GM21423 (cell line): ENCODE data around the gene ASXL3.

Experiments
- ATAC-seq: cut with Tn5 transposase; IDR thresholded peaks from one replicate; pipeline ENCODE4 v1.9.1; 2021; ENCODE audit warnings: mild to moderate bottlenecking, moderate library complexity; ENCODE audit not compliant: unreplicated experiment

Gene ASXL3

DNA sequence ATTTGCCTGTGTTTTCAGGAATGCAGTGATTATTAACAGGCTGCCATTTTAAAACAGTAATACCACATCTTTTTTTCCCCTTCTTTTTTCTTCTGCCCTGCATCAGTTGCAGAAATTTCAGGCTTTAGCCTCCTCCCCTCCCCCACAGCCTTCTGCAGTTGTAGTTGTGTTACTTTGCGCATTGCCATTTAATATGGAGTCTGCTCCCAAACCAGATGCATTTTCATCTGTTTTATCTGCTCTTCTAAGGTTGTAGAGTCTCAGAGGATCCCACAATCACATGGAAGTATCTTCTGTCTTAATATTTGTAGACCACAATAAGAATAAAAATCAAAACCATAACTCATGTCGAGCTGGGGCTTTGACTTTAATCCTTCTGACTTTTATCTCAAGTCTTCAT, 3.8 kb downstream of the ASXL3 start:
- no peak for ATAC-seq

DNA sequence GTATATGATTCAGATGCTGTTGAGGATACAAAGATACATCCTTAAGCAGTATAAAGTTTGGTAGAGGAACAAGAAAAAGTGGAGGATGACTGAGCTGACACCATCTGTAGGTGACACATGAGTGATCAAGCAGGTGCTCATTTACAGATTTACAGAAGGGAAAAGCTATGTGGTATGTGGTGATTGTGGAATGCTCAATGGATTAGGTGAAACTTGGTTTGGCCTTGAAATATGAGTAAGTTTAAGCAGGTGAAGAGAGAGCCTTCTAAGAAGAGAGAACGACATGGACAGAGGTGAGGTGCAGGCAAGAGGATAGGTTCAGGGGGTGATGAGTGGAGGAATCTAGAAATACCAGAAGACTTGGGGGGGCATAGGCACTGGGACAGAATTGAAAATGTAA, 5.9 kb downstream of the ASXL3 start:
- no peak for ATAC-seq

GRCh38 chr18:33584548-33585430, 6.8 kb downstream of the ASXL3 start:
- ATAC-seq = no peak

GRCh38 chr18:33585431-33585775, 7.4 kb downstream of the ASXL3 start:
- ATAC-seq = no peak

DNA sequence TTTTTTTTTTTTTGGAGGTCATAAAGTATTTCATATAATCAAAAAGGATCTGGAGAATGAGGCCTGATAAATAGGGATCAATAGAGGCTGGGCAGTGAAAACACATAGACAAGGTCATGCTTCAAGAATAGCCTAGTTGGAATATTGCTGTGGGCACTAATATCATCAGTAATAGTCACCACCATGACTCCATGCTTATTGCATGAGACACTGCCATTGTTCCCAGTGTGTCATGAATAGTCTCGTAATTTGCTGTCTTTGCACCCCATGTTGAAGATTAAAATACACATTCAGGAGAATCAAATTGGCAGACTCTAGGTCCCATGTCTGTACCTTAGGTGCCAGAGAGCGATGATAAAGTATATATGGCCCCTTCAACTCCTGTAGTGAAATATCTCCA, 10.3 kb downstream of the ASXL3 start:
- ATAC-seq = no peak

DNA sequence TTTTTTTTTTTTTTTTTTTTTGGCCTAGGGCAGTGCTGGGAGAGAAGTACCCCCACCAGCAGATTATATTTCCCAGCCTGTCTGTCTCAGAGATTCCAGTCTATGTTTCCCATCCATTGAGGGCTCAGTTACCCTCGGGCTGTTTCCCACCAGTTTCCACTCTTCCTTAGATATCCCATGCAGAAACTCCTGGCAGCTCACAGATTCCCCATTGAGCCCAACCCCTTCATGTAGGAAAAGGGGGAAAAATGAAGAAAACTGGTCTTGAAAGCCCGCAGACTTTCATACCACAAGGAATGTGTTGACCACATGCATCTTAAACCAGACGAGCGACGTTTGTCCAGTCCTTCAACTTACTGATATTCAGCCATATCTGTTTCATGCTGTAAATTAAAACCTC, 15.2 kb downstream of the ASXL3 start:
- no peak for ATAC-seq

- no peak for ATAC-seq
Measured at GRCh38 chr18:33594799-33595198, 16.8 kb downstream of the ASXL3 start.

- no peak for ATAC-seq
Measured at GRCh38 chr18:33596178-33596854, 18.3 kb downstream of the ASXL3 start.

DNA sequence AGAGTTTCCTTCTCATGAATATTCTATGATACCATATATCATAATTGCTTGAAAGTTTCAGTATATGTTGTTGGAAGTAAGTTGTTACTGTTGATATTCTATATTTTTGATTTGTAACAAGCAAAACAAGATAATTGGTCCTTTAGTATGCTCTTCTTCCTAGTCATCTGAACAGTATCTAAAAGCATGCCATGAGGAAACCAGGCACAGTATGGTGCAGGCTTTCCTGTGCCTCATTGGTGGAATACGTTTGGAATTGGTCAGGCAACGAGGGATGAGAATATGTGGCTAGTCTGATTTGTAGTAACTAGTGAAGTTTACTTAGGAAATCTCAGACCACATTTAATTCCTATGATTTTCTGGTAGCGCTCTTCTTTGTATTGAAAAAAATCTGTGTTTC, 22.8 kb downstream of the ASXL3 start:
- no peak for ATAC-seq

DNA sequence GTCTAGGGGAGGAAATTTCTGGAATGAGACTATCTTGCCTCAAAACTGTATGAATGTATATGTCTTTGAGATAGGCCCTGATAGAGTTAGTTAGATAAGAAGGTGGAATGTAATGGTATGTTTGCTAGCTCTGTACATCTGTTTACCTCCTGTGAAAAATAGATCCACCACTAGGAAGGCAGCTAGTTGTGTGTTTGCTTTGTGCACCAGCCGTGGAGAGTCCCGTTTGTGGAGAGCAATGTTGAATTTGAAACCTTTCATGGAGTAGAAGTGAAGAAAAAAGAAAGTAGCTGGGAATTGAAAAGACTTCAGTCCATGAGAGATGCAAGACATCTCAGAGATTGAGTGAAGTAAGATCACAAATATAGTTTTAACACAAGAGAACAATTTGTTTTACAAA, 25.4 kb downstream of the ASXL3 start:
- ATAC-seq = no peak

DNA sequence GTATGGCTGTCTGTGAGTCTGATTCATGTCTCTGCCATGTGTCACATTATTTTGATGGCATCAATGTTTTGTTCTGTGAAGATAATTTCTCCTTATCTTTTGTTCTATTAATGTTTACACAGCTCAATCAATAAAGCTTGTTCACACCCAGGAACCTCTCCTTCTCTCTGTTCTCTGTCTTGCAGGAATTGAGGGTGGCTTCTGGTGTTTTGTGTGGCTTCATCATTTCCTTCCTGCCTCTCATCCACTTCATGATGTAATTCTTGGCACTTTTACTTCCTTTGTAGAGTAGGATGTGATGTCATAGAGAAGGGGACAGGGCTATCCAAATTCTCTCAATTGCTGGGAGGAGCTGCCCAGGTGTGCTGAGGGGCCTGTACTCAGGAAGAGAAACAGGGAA, 27.2 kb downstream of the ASXL3 start:
- no peak for ATAC-seq

DNA sequence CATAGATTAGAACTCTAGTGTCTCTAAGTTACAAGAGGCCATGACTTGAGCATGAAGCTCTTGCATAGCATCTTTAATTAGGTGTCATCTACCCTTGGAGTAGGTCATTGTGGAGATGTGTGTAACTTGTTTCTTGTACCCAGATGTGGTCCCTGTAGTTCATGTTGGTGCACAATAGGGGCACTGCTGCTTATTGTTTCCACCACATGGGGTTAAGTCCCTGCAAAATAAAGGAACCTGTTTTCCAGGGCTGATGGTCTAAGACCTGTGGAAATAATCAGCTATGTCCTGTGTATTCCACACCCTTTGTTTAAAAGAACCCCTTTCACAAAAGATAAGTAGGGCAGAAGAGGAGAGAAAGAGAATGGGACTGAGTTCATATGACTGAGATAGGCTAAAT, 28.6 kb downstream of the ASXL3 start:
- ATAC-seq = no peak

DNA sequence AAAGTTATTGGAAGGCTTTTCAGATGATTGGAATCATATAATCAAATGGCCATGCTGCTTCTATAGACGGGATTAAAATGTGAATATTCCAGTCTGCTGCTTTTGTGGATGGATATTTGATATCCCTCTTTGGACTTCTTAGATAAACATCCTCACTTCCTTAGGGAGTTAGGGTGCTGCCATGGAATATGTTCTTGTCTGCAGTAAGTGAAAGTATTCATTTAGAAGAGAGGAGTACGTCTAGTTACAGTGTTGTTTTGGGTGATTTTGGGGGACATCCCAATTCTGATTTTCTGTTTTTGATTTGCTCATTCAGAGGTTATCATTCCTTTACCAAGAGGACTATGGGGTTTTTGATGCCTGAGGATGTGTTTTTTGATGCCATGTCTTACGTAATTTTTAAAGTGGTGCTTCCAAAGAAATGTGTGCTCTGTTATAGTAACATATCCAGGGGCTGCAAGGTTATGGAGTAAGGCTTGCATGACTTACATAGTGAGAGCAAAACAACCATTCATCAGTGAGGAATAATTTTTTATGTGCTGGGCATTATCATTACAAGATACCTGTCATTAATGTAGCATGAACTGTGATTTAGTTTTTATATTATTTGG, 33.6 kb downstream of the ASXL3 start:
- ATAC-seq = no peak

DNA sequence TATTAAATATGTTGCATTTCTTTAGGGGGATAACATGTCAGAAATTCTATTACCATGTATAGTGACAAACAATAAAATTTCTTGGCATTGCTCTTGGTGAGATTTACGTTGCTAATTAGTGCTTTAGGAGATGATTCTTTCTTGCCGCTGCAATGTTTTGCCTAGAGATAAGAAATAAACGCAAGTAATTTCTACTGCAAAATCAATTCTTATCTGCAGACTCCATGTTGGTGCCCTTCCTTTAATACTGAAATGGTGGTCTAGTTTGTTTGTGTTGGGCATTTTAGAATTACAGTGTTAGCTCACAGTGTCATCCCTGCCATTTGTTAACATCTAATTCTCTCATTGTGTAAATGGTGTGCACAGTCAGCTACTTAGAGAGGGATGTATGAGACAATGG, 34.6 kb downstream of the ASXL3 start:
- no peak for ATAC-seq

DNA sequence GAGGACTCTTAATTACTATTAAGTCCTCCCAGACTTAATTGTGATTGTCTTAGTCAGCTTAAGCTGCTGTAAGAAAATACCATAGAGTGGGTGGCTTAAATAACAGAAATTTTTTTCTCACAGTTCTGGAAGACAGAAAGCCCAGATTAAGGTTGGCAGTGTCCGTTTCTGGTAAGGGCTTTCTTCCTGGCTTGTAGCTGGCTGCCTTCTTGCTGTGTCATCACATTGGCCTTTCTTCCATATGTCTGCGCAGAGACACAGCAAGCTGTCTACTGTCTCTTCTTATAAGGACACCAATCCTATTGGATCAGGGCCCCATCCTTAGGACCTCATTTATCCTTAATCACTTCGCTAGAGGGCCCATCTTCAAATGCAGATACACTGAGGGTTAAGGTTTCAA, 38.5 kb downstream of the ASXL3 start:
- ATAC-seq = no peak

GRCh38 chr18:33627114-33627513, 49.1 kb downstream of the ASXL3 start:
- no peak for ATAC-seq

GRCh38 chr18:33630476-33630875, 52.5 kb downstream of the ASXL3 start:
- ATAC-seq = no peak

DNA sequence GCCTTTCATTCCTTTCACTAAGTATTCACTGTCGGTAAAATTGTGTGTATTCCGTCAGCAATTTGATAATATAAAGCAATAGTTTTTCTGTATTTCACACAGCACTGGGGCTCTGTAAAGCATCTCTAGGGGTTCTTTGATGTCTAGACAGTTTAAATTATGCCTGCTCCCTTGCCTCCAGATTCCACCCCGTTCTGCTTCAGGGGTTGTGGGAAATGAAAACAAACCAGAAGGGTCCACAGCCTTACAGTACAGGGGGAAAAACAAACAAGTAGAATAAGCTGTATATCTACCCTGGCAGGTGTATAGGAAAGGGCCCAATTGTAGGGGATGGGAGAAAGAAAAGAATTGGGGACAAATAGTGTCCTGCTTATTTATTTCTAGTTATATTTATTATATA, 63.1 kb downstream of the ASXL3 start:
- no peak for ATAC-seq

DNA sequence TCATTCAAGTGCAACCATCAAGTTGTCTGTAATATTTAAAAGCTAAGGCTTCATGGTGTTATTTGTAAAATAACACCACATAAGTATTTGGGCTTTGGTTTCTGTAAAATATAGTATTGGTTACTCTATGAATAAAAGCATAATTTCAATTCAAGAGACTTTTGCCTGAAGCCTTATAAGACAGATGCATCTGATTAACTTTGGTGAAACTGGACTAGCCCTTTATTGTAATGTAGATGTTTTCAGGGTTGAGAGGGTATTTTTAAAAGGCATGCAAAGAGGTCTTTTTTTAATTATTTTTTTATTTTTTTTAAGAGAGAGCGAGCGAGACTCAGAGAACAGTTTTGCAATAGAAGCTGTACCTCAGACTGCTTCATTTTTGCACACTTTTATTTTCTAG, 66.5 kb downstream of the ASXL3 start:
- no peak for ATAC-seq

GRCh38 chr18:33647365-33647764, 69.3 kb downstream of the ASXL3 start:
- no peak for ATAC-seq

DNA sequence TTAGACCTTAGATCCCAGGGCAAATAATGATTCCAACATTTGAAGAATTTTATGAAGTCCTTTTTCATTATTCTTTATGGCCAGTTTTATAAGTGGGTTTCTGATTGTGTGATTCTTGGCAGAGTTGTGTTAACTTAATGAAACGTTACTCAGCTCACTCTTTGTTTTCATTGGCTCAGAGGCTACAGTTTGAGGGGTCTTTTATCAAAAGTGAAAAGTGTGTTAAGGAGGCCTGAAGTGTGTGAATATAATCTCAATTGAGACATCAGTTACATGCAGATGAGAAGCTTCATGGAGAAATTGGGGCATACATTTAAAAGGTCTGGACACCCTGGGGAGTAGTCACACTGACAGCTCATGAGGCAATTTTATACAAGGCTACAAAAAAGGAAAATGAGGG, 74.6 kb downstream of the ASXL3 start:
- ATAC-seq = no peak

DNA sequence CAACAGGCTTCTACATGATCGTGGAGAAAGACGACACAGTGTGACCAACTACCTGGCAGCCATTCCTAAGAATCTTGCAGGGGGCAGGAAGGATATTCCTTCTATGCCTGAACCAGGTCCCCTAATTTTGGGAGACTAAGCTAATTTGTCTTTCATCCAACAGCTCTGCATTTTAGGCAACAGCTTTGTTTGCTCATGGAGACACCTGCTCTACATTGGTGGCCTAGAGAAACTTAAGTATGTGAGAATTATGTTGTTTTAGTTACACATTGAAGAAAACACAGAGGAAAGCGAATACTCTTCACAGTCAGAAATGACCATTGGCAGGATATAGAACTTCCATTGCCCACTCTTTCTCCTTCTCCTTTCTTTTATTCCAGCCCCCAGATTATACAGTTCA, 75.2 kb downstream of the ASXL3 start:
- ATAC-seq = no peak
